Stimulated activated naive B cell treated with anti-CD40 and anti-IgM and Interleukin-4, amounts not matched to agents 10 μg/mL and 1 μg/mL and 100 μg/mL, for 72 hours (primary cell): ENCODE data around the gene LY86.
A peak's percentile ranks its signal among the peaks of the same experiment; 100 is the strongest.

Source experiments
- ATAC-seq, 2 donors: fragments of 150-1000 bp; cut with Tn5 transposase; replicated peaks; 2 replicates each; pipeline ENCODE4 v1.10.0; 2021; ENCODE audit warnings: moderate library complexity in 1 of 2
- DNase-seq: peaks from one replicate; pipeline ENCODE4 v3.0.0; 2021
- H3K27ac Mint-ChIP-seq: one replicate; pipeline ENCODE4 v1.8.0; 2022; ENCODE audit warnings: mild to moderate bottlenecking, mixed read lengths
- H3K27me3 Mint-ChIP-seq, 2 donors: one replicate each; pipeline ENCODE4 v1.8.0; 2022; ENCODE audit warnings: mixed read lengths in 2 of 2
- H3K36me3 Mint-ChIP-seq, 2 donors: one replicate each; pipeline ENCODE4 v1.8.0; 2022; ENCODE audit warnings: mixed read lengths in 2 of 2, mild to moderate bottlenecking in 1 of 2
- H3K4me1 Mint-ChIP-seq, 2 donors: one replicate each; pipeline ENCODE4 v1.8.0; 2022; ENCODE audit warnings: mixed read lengths in 2 of 2, mild to moderate bottlenecking in 1 of 2
- H3K4me3 Mint-ChIP-seq, 2 donors: one replicate each; pipeline ENCODE4 v1.8.0; 2022; ENCODE audit warnings: mild to moderate bottlenecking in 2 of 2, mixed read lengths in 2 of 2, moderate library complexity in 1 of 2
- H3K9me3 Mint-ChIP-seq, 2 donors: one replicate each; pipeline ENCODE4 v1.8.0; 2022; ENCODE audit warnings: mixed read lengths in 2 of 2, mild to moderate bottlenecking in 1 of 2

Gene LY86

GRCh38 chr6:6652932-6653331, 64.4 kb downstream of the LY86 start:
- DNase-seq, result no peak
- Mint-ChIP-seq H3K4me3 (no peak overlapping the region), H3K27ac (no peak overlapping the region), H3K36me3 (peaks cover 25 to 51% of the 10 kb centered on the region in 2 donors), H3K27me3 (no peaks in the 10 kb centered on the region), H3K9me3 (peaks cover 0 to 1% of the 10 kb centered on the region in 2 donors), H3K4me1 (peaks cover 13 to 23% of the 10 kb centered on the region in 2 donors)
- ATAC-seq, result no peak

GRCh38 chr6:6654599-6655575, 66.4 kb downstream of the LY86 start:
- peaks cover 0 to 1% of the 10 kb centered on the region in 2 donors for H3K9me3 Mint-ChIP-seq
- peaks cover 25 to 44% of the 10 kb centered on the region in 2 donors for H3K36me3 Mint-ChIP-seq
- H3K27ac Mint-ChIP-seq, result peak overlapping the region; percentile 60
- no peak for DNase-seq
- no peak overlapping the region for H3K4me3 Mint-ChIP-seq
- no peak for ATAC-seq
- H3K4me1 Mint-ChIP-seq, result peaks cover 20 to 43% of the 10 kb centered on the region in 2 donors
- H3K27me3 Mint-ChIP-seq, result no peaks in the 10 kb centered on the region

- Mint-ChIP-seq H3K27me3 (no peaks in the 10 kb centered on the region), H3K36me3 (peaks cover 23 to 38% of the 10 kb centered on the region in 2 donors), H3K9me3 (no peaks in the 10 kb centered on the region), H3K4me1 (peaks cover 20 to 48% of the 10 kb centered on the region in 2 donors), H3K27ac (no peak overlapping the region), H3K4me3 (no peak overlapping the region)
- no peak for DNase-seq
- no peak for ATAC-seq
Measured at GRCh38 chr6:6655805-6656251, 67.3 kb downstream of the LY86 start.

- ATAC-seq (no peak), DNase-seq (no peak)
- H3K36me3 Mint-ChIP-seq, result peaks cover 19 to 33% of the 10 kb centered on the region in 2 donors
- H3K9me3 Mint-ChIP-seq, result no peaks in the 10 kb centered on the region
- no peaks in the 10 kb centered on the region for H3K27me3 Mint-ChIP-seq
- H3K4me3 Mint-ChIP-seq, result no peak overlapping the region
- H3K4me1 Mint-ChIP-seq, result peaks cover 19 to 43% of the 10 kb centered on the region in 2 donors
- H3K27ac Mint-ChIP-seq, result no peak overlapping the region
Measured at GRCh38 chr6:6656287-6656686, 67.8 kb downstream of the LY86 start.

- Mint-ChIP-seq H3K27me3 (no peaks in the 10 kb centered on the region), H3K4me3 (no peak overlapping the region), H3K27ac (peak overlapping the region; percentile 43), H3K9me3 (no peaks in the 10 kb centered on the region), H3K4me1 (peaks cover 18 to 39% of the 10 kb centered on the region in 2 donors), H3K36me3 (peaks cover 17 to 30% of the 10 kb centered on the region in 2 donors)
- ATAC-seq (no peak), DNase-seq (no peak)
Measured at GRCh38 chr6:6657085-6657819, 68.7 kb downstream of the LY86 start.

GRCh38 chr6:6657820-6658217, 69.3 kb downstream of the LY86 start:
- DNase-seq (no peak), ATAC-seq (no peak)
- Mint-ChIP-seq H3K4me3 (no peak overlapping the region), H3K27ac (no peak overlapping the region), H3K4me1 (peaks cover 18 to 39% of the 10 kb centered on the region in 2 donors), H3K9me3 (no peaks in the 10 kb centered on the region), H3K36me3 (peaks cover 16 to 25% of the 10 kb centered on the region in 2 donors), H3K27me3 (no peaks in the 10 kb centered on the region)

- no peak overlapping the region for H3K4me3 Mint-ChIP-seq
- H3K36me3 Mint-ChIP-seq, result peaks cover 4 to 11% of the 10 kb centered on the region in 2 donors
- H3K27me3 Mint-ChIP-seq, result no peaks in the 10 kb centered on the region
- peaks cover 18 to 33% of the 10 kb centered on the region in 2 donors for H3K4me1 Mint-ChIP-seq
- peak; percentile 97 to 99 for ATAC-seq
- DNase-seq, result peak; percentile 35
- no peaks in the 10 kb centered on the region for H3K9me3 Mint-ChIP-seq
- H3K27ac Mint-ChIP-seq, result peak overlapping the region; percentile 62
Measured at GRCh38 chr6:6659600-6660327, 71.2 kb downstream of the LY86 start.

- no peak overlapping the region for H3K4me3 Mint-ChIP-seq
- H3K36me3 Mint-ChIP-seq, result peaks cover 4% of the 10 kb centered on the region in 2 donors
- H3K9me3 Mint-ChIP-seq, result no peaks in the 10 kb centered on the region
- H3K27me3 Mint-ChIP-seq, result no peaks in the 10 kb centered on the region
- DNase-seq (no peak), ATAC-seq (no peak)
- H3K4me1 Mint-ChIP-seq, result peaks cover 12 to 26% of the 10 kb centered on the region in 2 donors
- no peak overlapping the region for H3K27ac Mint-ChIP-seq
Measured at GRCh38 chr6:6660339-6661045, 72.0 kb downstream of the LY86 start.

GRCh38 chr6:6661191-6661590, 72.7 kb downstream of the LY86 start:
- Mint-ChIP-seq H3K9me3 (no peaks in the 10 kb centered on the region), H3K4me1 (peaks cover 10 to 25% of the 10 kb centered on the region in 2 donors), H3K27ac (no peak overlapping the region), H3K27me3 (no peaks in the 10 kb centered on the region), H3K4me3 (no peak overlapping the region), H3K36me3 (peaks cover 3 to 4% of the 10 kb centered on the region in 2 donors)
- ATAC-seq, result no peak
- DNase-seq, result no peak

GRCh38 chr6:6661684-6662083, 73.2 kb downstream of the LY86 start:
- no peaks in the 10 kb centered on the region for H3K27me3 Mint-ChIP-seq
- no peak overlapping the region for H3K4me3 Mint-ChIP-seq
- H3K36me3 Mint-ChIP-seq, result peaks cover 3 to 4% of the 10 kb centered on the region in 2 donors
- no peak for DNase-seq
- peaks cover 10 to 25% of the 10 kb centered on the region in 2 donors for H3K4me1 Mint-ChIP-seq
- H3K9me3 Mint-ChIP-seq, result no peaks in the 10 kb centered on the region
- ATAC-seq, result no peak
- H3K27ac Mint-ChIP-seq, result no peak overlapping the region

- Mint-ChIP-seq H3K4me3 (no peak overlapping the region), H3K9me3 (peaks cover 0 to 1% of the 10 kb centered on the region in 2 donors), H3K27ac (no peak overlapping the region), H3K27me3 (no peaks in the 10 kb centered on the region), H3K4me1 (peaks cover 5 to 18% of the 10 kb centered on the region in 2 donors), H3K36me3 (no peaks in the 10 kb centered on the region)
- DNase-seq (no peak), ATAC-seq (no peak)
Measured at GRCh38 chr6:6663421-6664135, 75.1 kb downstream of the LY86 start.

GRCh38 chr6:6665555-6666243, 77.2 kb downstream of the LY86 start:
- no peak overlapping the region for H3K27ac Mint-ChIP-seq
- H3K4me3 Mint-ChIP-seq, result no peak overlapping the region
- ATAC-seq, result no peak
- H3K27me3 Mint-ChIP-seq, result no peaks in the 10 kb centered on the region
- DNase-seq, result no peak
- H3K9me3 Mint-ChIP-seq, result peaks cover 0 to 3% of the 10 kb centered on the region in 2 donors
- no peaks in the 10 kb centered on the region for H3K4me1 Mint-ChIP-seq
- peaks cover 0 to 5% of the 10 kb centered on the region in 2 donors for H3K36me3 Mint-ChIP-seq
